OCI-M1 (cell line): ENCODE data around the gene ELP1.
A peak's percentile ranks its signal among the peaks of the same experiment; 100 is the strongest.
"Not testable (repeated sequence)": the region's sequence is repeated elsewhere in the genome, so short reads cannot be mapped to it uniquely, and the experiment has no call there.

Experiments
- DNase-seq: peaks from one replicate; lab custom pipeline; 2025; lab: John Stamatoyannopoulos, UW

The ELP1 gene

DNA sequence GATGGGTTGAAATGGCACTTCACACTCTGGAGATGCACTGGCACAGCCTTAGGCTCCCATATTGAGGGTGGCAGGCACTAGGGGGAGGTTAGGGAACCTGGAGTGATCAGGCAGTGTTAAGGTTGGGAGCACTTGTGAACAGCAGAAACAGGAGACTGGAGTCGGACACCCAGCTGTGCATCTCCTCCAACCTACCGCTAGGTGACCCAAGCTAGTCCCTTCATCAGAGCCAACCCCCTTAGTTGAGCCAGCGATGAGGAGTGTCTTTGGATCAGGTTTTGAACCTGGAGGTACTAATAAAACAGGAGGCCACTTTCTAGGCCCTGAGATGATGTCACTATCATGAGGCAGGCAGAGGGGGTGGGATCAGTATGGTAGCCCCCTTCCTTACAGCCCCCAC, 79.8 kb downstream of the ELP1 start:
- peak; percentile 23 for DNase-seq

DNA sequence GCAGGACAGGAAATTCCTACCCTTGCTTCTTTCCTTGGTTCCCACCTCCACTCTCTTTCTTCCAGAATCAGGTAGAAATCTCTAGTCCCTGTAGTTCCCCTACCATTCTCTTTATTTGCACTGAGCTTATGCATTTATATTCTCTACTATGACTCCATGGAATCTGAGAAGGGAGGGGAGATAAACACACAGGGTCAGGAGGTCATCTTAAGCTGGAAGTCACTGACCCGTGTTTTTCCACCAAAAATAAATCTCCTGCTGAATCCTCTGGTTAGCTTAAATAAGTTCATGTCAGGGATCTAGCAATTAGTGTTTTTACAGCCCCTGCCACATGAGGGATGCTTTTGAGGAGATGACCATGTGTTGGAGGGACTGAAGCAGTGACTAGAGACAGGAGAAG, 81.8 kb downstream of the ELP1 start:
- DNase-seq, result no peak

DNA sequence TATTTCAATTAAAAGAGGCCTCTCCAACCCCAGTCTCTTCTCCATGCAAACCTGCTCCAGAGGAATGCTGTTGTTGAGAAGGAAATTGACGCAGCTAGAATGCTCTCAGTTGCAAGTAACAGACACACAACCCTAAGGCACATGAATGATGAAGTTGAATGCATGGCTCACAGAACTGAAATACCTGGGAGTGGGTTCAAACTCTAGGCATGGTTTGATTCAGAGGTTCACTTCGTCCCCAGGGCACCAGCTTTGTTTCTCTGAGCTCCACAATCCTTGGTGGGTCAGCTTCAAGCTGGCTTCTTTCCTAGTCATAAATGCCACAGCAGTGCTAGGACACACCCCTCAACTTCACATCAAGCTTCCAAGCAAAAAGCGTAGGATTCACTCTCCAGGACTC, 82.8 kb downstream of the ELP1 start:
- no peak for DNase-seq

DNA sequence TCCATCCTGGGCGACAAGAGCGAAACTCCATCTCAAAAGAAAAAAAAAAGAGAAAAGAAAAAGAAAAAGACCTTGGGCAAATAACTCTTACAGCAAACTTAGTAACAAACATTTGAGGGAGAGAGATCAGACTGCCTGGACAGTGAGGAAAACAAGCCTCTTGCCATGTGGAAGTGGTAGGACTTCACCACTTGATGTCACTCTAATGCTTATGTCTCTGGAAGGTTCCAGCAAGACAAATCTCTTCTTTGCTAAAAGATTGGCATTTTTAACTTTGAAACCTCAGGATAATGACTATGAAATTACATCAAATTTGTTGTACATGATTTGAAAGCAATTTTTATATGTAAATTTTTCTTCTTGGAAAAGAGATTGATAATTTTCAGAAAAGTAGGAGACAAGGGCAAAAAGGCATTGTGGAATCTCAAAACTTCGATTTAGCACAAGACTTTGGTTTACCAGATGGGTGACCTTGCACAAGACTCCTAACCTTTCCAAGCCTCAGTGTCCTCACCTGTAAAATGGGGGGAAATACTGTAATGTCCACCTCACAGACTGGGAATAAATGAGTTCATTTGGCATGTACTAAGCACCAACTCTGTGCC, 83.5 kb downstream of the ELP1 start:
- DNase-seq, result peak; percentile 36

DNA sequence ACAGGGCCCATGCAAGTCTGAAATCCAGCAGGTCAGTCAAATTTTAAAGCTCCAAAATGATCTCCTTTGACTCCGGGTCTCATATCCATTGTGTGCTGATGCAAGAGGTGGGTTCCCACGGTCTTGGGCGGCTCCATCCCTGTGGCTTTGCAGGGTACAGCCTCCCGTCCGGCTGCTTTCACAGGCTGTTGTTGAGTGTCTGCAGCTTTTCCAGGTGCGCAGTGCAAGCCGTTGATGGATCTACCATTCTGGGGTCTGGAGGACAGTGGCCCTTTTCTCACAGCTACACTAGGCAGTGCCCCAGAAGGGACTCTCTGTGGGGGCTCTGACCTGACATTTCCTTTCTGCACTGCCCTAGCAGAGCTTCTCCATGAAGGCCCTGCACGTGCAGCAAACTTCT, 85.6 kb downstream of the ELP1 start:
- not testable (repeated sequence) for DNase-seq

DNA sequence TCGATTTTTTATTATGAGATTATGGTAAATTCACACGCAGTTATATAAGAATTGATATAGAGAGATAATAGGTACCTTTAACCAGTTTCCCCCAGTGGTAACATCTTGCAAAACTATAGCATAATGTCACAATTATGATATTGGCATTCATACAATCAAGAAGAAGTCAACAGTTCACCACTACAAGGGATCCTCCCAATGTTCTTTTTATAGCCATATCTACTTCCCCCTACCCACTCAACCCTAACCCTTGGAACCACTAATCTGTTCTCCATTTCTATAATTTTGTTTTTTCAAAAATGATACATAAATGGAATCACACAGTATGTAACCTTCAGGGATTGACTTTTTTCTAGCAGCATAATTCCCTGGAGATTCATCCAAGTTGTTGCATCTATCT, 88.0 kb downstream of the ELP1 start:
- no peak for DNase-seq

DNA sequence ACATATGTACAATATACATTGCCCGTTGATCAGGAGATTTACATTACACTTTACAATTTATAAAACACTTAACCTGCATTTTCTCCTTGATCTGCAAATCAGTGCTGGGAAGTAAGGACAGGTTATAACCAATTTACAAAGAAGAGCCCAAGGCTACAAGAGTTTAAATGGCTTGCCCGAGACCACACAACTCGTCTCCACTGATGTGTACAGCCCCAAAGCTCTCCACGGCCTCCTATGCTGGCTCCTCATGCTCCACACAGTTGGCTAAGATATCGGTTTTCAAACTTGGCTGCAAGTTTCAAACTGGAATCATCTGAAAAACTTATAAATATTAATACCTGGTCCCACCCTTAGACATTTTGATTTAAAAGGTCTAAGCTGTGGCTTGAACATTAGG, 88.4 kb downstream of the ELP1 start:
- no peak for DNase-seq

DNA sequence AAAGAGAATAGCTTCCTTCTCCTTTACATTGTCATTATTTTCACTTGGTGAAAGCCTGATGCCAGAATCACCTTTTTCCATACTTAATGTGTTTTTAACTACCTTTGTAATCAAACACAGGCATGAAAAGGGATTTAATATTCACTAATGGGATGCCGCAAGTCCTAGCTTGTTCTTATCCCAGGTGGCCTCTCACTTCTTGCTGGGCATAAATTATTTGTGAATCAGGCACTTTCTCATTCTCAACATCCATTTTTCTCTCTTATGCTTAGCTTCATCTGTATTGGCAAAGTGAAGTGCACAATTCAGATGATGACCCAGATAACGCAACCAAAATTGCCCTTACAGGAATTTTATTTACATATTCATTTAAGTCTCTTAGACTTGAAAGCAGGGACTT, 89.1 kb downstream of the ELP1 start:
- DNase-seq, result no peak

DNA sequence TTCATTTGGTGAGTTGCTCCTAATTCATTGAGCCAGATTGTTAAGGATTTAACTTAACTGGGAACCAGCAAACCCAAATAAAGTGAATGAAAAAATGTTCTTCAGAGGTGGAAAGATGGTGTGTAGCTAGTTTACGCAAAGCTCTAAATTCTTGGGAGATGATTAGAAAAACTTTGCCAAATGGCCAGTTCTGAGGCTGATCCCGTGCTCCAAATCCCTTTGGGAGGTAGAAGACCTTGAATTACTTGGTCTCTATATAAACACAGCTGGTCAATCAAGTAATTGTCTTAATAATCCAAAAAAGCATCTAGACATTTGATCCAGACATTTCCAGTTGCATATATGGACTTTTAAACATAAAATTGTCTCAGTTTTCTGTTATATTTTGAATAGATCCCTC, 89.5 kb downstream of the ELP1 start:
- DNase-seq, result no peak

DNA sequence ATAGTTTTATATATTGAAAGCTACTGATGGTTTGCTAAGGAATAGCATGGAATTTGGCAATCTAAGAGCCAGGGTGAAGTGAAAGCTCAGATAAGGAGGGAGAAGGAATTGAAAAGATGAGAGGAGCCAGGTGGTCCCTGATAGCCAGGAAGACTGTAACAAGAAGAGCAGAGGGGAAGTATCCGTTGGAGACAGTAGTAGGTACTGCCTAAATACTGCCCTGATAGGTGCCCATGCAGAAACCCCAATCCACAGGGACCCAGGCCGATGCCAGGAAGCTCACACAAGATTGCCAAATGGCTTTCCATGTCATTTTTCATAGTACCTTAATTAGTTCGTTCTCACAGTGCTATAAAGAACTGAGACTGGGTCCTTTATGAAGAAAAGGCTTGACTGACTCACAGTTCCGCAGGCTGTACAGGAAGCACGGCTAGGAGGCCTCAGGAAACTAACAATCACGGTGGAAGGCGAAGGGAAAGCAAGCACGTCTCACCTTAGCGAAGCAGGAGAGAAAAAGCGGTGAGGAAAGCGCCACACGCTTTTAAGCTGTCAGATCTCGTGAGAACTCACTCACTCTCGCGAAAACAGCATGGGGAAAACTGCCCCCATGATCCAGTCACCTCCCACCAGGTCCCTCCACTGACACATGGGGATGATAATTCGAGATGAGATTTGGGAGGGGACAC, 91.2 kb downstream of the ELP1 start:
- DNase-seq, result no peak

DNA sequence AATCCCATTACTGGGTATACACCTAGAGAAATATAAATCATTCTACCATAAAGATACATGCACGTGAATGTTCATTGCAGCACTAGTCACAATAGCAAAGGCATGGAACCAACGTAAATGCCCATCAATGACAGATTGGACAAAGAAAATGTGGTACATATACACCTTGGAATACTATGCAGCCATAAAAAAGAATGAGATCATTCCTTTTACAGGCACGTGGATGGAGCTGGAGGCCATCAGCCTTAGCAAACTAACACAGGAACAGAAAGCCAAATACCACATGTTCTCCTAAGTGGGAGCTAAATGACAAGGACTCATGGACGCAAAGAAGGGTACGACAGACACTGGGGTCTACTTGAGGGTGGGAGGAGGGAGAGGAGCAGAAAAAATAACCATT, 94.4 kb downstream of the ELP1 start:
- not testable (repeated sequence) for DNase-seq

DNA sequence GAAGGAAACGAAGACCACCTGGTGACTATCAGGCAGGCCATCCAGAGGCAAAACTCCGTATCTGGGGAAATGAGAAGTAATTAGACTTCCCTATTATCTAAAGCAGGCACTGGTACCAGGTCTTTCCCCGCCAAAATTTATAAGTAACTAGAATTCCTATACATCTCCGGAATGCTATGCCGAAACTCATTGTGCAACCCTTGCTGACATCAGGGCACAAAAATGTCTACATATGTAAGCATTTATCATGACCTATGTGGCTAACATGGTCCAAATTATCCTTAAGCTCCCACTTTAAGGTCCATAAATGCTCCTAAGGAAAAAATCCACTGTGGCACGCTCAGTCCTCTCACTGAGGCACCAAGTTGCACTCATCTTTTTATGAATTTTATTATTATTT, 95.9 kb downstream of the ELP1 start:
- no peak for DNase-seq

DNA sequence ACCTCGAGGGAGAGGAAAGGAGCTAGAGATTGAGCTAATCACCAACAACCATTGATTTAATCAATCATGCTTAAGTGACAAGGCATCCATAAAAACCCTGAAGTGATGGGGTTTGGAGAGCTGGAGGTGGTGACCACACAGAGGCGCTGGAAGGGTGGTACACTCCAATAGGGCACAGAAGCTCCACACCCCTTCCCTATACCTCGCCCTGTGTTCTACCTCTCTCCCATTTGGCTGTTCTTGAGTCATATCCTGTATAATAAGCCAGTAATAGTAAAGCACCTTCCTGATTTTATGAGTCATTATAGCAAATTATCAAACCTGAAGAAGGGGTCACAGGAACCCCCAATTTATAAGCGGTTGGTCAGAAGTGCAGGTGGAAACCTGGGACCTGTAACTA, 96.4 kb downstream of the ELP1 start:
- no peak for DNase-seq

DNA sequence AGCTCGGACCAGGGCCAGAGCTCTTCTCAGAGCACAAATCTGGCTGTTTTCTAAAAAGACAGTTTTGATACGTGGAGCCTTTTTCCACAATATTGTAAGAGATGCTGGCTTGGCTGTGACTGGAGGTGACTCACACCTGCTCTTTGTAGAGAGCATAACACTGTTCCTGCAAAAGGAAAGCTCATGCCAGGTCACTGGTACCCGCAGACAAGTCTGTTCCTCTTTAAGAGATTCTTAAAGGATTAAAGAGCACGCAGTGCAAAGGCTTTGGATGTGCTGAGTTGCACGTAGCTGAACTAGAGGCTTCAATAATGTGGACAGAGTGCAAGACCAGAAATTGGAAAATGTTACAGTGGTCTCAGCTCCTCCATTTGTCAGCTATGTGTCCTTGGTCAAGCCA, 97.1 kb downstream of the ELP1 start:
- DNase-seq, result no peak

DNA sequence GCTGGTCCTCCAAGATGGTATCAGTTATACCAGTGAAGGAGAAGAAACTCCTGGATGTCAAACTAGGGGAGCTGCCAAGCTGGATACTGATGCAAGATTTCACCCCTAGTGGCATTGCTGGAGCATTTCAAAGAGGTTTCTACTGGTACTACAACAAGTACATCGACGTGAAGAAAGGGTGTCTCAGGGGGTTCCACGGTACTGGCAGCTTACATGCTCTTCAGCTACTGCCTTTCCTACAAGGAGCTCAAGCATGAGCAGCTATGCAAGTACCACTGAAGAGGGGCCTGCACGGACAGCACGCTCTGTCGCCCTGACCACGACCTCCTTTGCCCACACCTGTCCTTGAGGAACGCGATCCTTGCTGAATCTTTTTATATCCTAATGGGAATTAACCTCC, 97.6 kb downstream of the ELP1 start:
- DNase-seq, result no peak

DNA sequence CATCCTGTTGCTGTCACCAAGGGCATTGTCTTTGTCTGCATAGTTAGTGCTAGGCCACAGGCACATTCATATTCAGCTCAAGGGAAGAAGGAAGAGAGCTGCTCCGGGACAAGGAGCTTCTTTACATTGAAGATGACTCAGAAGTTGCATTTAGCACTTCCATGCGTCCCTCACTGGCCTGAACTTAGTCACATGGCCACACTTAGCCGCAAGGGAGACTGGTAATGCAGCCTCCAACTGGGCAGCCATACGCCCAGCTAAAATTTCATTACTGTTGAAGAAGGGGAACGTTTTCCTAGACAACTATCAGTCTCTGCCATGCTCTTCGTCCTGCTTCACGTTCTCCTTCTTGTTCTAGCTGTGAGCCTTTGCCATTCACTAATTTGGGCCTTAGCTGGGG, 98.1 kb downstream of the ELP1 start:
- no peak for DNase-seq

DNA sequence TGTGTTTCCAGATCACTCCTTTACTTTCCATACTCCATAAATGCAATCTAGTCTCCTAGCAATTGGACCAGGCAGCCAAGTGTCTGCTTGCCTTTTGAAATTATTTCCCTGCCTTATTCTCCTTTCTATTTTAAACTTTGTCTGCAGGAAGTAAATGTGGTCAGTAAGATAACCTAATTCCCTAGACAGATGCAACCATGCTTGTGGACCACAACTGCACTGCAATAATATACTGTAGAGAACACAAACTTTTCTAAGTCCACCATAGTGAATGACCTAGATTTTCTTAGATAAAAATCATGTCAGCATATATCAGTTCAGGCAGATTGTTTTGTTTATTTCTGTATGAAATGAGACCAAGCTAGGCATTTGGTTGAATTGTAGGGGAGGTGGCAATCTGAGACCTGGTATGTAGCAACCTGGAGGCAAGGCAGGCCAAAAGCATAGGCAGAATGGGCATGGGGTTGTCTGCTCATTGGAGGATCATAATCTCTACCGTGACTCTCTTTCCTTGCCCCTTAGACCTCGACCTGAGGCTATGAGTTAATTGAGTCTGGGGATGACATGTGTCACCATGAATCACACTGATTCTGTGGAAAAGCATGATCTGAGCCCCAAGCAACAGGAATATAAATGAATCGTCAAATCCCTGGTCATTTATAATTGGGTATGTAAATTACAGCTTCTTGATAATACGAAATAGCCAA, 98.8 kb downstream of the ELP1 start:
- DNase-seq, result peak; percentile 68

DNA sequence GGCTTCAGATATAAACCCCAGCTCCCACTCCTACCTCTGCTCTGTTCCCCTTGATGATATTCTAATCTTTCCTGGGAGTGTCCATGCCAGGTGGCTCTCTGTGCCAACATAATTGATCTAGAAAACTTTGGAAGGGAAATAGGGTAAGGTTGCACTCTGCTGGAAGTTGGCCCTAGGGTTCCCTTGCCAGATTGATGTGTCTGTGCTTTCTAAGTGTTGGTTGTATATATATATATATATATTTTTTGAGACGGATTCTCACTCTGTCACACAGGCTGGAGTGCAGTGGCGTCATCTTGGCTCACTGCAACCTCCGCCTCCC, 101.8 kb downstream of the ELP1 start:
- DNase-seq, result no peak

DNA sequence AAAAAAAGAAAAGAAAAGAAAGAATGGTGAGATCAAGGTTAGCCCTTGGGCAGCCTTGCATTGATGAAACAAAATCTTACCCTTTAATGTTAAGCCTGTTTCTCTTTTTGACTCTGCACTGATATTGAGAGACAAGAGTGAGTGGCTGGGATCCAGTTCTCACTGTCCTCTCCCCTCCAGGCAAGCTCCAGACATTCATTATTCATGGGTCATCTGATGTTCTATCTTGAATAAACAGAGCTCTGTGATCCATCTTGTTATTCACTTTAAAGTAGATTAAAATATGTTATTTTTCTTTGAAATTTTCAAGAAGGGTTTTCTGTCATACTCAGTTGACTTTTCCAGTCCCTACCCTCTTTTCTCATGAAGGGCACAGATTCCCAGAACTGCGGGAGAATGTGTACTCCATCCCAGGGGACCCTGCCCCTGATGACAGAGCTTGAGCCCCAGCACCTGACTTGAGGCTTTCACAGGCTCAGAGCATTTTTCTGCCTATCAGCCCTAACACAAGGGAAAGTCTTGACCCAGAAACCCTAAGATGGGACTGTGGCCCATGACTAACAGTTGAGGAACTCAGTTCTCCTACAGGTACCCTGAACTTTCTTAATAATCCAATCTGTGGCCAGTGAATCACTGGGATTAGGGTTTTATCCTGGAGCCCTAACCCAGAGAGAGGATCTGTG, 102.3 kb downstream of the ELP1 start:
- no peak for DNase-seq

DNA sequence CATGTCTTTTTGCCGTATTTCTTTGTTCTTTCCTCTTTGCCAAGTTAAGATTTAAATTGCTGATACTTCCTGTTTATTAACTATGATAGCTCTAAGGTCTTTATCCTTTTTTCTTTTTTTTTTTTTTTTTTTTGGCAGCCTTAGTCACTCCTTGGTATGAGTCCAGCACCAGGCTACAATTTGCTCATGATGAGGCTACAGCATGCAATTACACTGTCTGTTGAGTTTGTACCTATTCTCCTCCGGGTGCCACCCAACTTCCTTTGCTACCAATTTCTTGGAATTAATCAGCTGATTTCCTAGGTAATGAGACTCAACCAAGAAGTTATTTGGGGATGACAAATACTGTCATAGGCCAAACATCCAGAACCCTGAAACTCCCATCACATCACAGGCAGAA, 103.7 kb downstream of the ELP1 start:
- DNase-seq, result no peak

DNA sequence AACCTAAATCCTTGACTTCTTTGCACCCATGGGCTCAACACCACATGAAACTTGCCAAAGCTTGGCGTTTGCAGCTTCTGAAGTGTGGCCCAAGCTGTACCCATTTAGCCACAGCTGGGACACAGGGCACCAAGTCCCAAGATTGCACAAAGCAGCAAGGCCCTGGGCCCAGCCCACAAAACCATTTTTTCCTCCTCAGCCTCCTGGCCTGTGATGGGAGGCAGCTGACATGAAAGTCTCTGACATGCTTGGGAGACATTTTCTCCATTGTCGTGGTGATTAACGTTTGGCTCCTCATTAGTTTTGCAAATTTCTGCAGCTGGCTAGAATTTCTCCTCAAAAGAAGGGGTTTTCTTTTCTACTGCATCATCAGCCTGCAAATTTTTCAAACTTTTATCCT, 110.1 kb downstream of the ELP1 start:
- DNase-seq, result no peak
